ENCODE data around the gene CKS2. TPM values are rescaled to one million over a fixed set of nuclear protein-coding genes. Genes with fewer than 3 reads are reported as not detected.

Gene CKS2
- total and polyA plus RNA-seq, 2 experiments from 2014 or later = 70.5 to 108 TPM

DNA sequence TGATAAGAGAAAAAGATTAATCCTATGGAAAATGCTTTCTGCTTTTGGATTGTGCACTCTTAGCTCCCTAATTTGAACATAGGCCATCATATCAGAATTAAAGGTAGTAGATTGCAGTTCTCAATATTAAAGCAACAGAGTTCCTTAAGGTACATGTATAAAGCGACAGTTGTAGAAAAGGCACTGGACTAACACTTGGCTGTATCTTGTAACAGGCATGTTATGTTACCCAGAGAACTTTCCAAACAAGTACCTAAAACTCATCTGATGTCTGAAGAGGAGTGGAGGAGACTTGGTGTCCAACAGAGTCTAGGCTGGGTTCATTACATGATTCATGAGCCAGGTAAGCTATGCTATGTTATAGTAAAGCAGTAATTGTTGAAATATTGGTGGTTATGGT, 4.0 kb downstream of the CKS2 start:
- peak overlapping the region; percentile 84 for H3K4me3 ChIP-seq

DNA sequence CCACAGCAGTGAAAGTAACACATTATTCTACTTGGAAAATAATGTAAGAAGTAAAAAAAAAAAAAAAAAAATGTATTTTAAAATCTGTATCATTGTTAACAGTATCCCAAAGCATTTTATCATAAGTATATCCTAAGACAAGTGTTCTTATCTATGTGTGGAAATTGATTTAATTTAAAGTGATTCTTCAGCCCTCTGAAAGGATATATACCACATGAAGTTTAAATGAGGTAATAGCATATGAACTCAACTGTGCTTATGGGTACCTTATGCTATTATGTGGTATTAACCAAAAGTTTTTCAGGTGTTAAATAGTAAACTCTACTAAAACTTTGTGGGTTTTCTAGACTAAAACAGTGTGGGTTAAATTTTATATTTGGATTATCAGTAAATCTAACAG, 4.5 kb downstream of the CKS2 start:
- TF ChIP-seq, protein P1, sequence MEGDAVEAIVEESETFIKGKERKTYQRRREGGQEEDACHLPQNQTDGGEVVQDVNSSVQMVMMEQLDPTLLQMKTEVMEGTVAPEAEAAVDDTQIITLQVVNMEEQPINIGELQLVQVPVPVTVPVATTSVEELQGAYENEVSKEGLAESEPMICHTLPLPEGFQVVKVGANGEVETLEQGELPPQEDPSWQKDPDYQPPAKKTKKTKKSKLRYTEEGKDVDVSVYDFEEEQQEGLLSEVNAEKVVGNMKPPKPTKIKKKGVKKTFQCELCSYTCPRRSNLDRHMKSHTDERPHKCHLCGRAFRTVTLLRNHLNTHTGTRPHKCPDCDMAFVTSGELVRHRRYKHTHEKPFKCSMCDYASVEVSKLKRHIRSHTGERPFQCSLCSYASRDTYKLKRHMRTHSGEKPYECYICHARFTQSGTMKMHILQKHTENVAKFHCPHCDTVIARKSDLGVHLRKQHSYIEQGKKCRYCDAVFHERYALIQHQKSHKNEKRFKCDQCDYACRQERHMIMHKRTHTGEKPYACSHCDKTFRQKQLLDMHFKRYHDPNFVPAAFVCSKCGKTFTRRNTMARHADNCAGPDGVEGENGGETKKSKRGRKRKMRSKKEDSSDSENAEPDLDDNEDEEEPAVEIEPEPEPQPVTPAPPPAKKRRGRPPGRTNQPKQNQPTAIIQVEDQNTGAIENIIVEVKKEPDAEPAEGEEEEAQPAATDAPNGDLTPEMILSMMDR (IDR thresholded peaks at IDR 0.05; ENCODE audit: low read depth, low read length) = no peak
- Histone ChIP-seq H3K4me3 (no peak overlapping the region), H3K9me3 (ENCODE audit: low read depth) (no peaks in the 10 kb centered on the region), H3K36me3 (peaks cover 21% of the 10 kb centered on the region), H3K27ac (peak overlapping the region; percentile 7), H3K4me1 (ENCODE audit: low read depth) (peaks cover 25% of the 10 kb centered on the region), H3K27me3 (no peaks in the 10 kb centered on the region)
- DNase-seq (ENCODE audit: low read depth in 1 of 2, low spot score in 1 of 2) = no peak

More for the DNA sequence above, 4.0 kb downstream of the CKS2 start:
- Histone ChIP-seq H3K27ac (peak overlapping the region; percentile 32), H3K27me3 (no peaks in the 10 kb centered on the region), H3K4me1 (ENCODE audit: low read depth) (peaks cover 25% of the 10 kb centered on the region), H3K9me3 (ENCODE audit: low read depth) (no peaks in the 10 kb centered on the region), H3K36me3 (peaks cover 21% of the 10 kb centered on the region)
- DNase-seq (ENCODE audit: low read depth in 1 of 2, low spot score in 1 of 2) = no peak
- TF ChIP-seq, protein P1 (IDR thresholded peaks at IDR 0.05; ENCODE audit: low read depth, low read length) = no peak

DNA sequence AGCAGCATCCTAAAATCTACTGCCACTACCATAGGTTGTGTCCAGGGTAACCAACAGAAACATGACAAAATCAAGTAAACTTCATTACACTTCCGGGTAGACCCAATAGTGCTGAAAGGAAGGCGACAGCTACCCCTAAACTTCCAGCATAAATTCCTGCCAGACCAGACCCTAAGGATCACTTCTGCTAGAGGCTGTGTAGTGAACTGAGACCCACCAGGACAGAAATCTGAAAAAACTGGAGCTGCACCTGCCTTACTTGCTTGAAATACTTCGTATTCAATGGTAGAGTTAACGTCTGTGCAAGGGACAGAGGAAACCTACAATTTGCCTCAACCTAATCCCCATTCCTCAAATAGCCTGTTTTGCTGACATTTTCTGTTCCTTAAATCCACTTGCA, 6.3 kb downstream of the CKS2 start:
- peaks cover 25% of the 10 kb centered on the region for H3K4me1 ChIP-seq (ENCODE audit: low read depth)
- no peaks in the 10 kb centered on the region for H3K9me3 ChIP-seq (ENCODE audit: low read depth)
- peak overlapping the region; percentile 98 for H3K27ac ChIP-seq
- peaks cover 21% of the 10 kb centered on the region for H3K36me3 ChIP-seq
- H3K4me3 ChIP-seq = no peak overlapping the region
- TF ChIP-seq, protein P1 (IDR thresholded peaks at IDR 0.05; ENCODE audit: low read depth, low read length) = no peak
- no peak for DNase-seq (ENCODE audit: low read depth in 1 of 2, low spot score in 1 of 2)
- H3K27me3 ChIP-seq = no peaks in the 10 kb centered on the region

DNA sequence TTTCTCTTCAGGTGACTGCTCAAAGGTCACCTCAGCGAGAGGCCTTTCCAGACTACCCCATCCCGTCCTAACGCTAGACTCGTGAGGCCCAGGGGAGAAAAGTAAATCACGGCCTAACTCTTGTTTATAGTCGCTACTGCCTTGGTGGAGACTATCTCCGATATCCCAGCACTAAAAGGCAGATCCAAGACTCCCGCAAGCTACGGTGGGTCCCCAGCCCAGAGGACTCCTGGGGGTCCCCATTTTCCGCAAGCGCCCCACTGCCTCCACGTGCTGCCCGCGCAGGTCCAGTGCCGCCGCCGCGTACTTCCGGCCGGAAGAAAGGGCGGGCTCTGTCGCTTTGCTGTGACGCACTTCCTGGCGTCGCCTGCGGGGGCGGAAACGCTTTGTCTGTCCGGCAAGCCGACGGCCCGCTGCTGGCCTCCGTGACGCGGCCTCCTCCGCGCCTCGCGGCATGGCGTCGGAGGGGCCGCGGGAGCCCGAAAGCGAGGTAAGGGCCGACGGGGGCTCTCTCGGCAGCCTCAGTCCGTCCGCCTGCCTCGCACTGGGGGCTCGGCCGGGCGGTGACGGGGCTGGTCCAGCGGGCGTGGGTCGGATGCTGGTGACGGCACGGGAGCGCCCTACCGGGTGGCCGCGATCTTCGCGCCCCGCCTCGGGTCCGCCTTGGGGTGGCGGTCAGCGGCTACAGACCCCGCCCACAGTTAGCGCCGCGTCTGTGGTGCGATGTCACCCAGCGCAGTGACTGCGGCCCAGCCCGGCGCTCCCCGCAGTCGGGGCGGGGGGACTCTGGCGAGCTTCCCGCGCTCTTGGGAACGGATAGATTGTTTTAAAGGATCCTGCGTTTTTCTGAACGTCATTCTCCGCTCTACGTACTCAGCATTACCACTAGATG, 7.4 kb downstream of the CKS2 start, which contains the start of gene SECISBP2:
Gene SECISBP2 (plus strand): TSS at position 378 of the 892 bp plus-strand sequence. CDS start 77 bp downstream, at position 455.
- peaks cover 21% of the 10 kb centered on the region for H3K36me3 ChIP-seq
- TF ChIP-seq, protein P1 (IDR thresholded peaks at IDR 0.05; ENCODE audit: low read depth, low read length) = peak; percentile 79
- peak; percentile 98 to 99 for DNase-seq (ENCODE audit: low read depth in 1 of 2, low spot score in 1 of 2)
- peak within 1 kb of the TSS; percentile 67 for H3K4me3 ChIP-seq
- no peaks in the 10 kb centered on the region for H3K9me3 ChIP-seq (ENCODE audit: low read depth)
- peaks cover 20% of the 10 kb centered on the region for H3K4me1 ChIP-seq (ENCODE audit: low read depth)
- peak within 1 kb of the TSS; percentile 98 for H3K27ac ChIP-seq
- H3K27me3 ChIP-seq = no peaks in the 10 kb centered on the region

DNA sequence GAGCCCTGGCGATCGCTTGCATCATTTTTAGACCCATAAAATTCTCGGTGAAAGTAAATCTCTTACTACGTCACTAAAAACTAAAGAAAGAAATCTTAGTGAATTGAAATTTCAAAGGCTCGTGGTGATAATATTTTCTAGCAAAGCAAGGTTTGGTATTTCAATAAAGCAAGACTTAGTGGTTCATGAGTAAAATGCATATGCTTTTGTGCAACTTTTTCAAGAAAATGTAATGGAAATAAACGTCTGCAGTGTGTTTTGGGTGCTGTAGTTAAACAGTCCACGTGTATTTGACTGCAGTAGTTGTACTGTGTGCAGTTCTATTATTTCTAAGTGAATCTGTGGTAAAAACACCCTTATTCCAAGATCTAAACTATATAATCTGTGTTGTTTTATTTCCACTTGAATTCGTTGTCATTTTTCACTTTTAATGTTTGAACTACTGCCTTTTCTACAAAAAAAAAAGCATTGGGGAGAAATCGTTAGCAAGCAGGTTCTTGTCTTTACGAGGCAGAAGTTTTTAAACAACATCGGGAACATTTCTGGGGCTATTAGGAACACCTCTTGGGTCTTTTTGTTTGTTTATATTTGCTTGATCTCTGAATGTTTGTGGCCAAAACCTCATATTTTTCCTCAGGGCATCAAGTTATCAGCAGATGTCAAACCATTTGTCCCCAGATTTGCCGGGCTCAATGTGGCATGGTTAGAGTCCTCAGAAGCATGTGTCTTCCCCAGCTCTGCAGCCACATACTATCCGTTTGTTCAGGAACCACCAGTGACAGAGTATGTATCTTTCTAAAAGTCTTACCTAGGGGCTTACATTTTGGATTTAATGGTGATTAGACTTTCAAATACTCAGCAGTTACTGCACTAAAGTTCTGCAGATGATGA, 8.3 kb downstream of the CKS2 start:
- Histone ChIP-seq H3K27me3 (no peaks in the 10 kb centered on the region), H3K4me3 (peak overlapping the region; percentile 67), H3K4me1 (ENCODE audit: low read depth) (peaks cover 13% of the 10 kb centered on the region), H3K36me3 (peaks cover 21% of the 10 kb centered on the region), H3K27ac (peak overlapping the region; percentile 98), H3K9me3 (ENCODE audit: low read depth) (no peaks in the 10 kb centered on the region)
- TF ChIP-seq, protein P1 (IDR thresholded peaks at IDR 0.05; ENCODE audit: low read depth, low read length) = no peak
- no peak for DNase-seq (ENCODE audit: low read depth in 1 of 2, low spot score in 1 of 2)
